Choroid plexus epithelial cell (primary cell): ENCODE measurements around the gene METTL27.

ENCODE experiments used
- DNase-seq: peaks from one replicate; pipeline ENCODE4 v3.0.0-alpha.2; 2010; ENCODE audit warnings: low read depth
- H3K4me3 ChIP-seq: 2 replicates; pipeline ENCODE4 v1.5.1; 2011; ENCODE audit warnings: low read depth, mild to moderate bottlenecking, control low read depth, low read length, moderate library complexity
- TF ChIP-seq, protein P1 (sequence below): conservative IDR thresholded peaks from 2 replicates; pipeline ENCODE4 v1.5.1; 2011; ENCODE audit warnings: low read depth, mild to moderate bottlenecking, control low read depth, inconsistent platforms, low read length, moderate library complexity

Gene METTL27

DNA sequence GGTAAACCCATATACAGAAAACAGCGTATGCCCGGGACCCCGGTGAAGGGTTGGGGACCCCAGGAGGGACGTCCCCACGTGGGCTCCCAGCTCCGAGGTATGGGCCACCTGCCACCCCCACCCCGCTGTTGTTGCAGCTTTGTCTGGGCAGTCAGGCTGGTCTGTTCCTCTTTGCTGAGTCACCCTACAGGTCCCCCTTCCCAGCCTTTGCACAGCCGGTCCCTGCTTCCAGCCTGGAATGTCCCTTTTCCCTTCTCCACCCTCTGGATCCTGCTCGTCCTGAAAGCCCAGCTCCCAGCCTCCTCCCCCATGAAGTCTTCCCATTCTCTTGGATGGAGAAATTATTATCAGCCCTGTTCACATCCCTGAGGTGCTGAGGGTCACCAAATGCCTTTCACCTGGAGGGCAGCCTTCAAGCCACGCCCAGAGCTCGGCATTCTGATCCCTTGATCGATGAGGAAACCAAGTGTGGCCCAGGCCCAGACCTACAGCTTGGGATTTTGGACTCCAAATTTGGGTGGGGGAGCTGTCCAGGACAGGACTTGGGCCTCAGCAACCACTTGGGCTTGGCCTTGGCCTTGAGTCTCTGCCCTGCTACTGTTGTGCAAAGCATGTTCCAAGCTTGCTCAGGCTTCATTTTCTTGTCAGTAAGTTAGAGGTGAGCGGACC lies 8.9 kb downstream of the METTL27 start:
- no peak for DNase-seq

DNA sequence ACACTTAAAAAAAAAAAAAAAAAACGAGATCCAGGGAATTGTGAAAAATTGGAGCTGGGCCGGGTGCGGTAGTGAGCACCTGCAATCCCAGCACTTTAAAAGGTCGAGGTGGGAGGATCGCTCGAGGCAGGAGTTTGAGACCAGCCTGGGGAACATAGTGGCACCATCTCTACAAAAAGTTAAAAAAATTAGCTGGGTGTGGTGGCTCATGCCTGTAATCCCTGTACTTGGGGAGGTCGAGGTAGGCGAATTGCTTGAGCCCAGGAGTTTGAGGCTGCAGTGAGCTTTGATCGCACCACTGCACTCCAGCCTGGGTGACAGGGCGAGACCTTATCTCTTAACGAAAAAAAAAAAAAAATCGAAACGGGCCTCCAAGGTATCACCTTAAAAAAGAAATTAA lies 9.5 kb downstream of the METTL27 start:
- TF ChIP-seq, protein P1, sequence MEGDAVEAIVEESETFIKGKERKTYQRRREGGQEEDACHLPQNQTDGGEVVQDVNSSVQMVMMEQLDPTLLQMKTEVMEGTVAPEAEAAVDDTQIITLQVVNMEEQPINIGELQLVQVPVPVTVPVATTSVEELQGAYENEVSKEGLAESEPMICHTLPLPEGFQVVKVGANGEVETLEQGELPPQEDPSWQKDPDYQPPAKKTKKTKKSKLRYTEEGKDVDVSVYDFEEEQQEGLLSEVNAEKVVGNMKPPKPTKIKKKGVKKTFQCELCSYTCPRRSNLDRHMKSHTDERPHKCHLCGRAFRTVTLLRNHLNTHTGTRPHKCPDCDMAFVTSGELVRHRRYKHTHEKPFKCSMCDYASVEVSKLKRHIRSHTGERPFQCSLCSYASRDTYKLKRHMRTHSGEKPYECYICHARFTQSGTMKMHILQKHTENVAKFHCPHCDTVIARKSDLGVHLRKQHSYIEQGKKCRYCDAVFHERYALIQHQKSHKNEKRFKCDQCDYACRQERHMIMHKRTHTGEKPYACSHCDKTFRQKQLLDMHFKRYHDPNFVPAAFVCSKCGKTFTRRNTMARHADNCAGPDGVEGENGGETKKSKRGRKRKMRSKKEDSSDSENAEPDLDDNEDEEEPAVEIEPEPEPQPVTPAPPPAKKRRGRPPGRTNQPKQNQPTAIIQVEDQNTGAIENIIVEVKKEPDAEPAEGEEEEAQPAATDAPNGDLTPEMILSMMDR: no peak
- no peak overlapping the region for H3K4me3 ChIP-seq
- DNase-seq: no peak

More for the DNA sequence above, 8.9 kb downstream of the METTL27 start:
- TF ChIP-seq, protein P1: no peak
- H3K4me3 ChIP-seq: no peak overlapping the region

DNA sequence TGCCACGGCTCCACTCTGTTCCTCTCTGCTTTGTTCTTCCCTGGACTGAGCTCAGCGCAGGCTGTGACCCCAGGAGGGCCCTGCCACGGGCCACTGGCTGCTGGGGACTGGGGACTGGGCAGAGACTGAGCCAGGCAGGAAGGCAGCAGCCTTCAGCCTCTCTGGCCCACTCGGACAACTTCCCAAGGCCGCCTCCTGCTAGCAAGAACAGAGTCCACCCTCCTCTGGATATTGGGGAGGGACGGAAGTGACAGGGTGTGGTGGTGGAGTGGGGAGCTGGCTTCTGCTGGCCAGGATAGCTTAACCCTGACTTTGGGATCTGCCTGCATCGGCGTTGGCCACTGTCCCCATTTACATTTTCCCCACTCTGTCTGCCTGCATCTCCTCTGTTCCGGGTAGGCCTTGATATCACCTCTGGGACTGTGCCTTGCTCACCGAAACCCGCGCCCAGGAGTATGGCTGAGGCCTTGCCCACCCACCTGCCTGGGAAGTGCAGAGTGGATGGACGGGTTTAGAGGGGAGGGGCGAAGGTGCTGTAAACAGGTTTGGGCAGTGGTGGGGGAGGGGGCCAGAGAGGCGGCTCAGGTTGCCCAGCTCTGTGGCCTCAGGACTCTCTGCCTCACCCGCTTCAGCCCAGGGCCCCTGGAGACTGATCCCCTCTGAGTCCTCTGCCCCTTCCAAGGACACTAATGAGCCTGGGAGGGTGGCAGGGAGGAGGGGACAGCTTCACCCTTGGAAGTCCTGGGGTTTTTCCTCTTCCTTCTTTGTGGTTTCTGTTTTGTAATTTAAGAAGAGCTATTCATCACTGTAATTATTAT lies 10.3 kb downstream of the METTL27 start:
- H3K4me3 ChIP-seq: no peak overlapping the region
- DNase-seq: no peak
- TF ChIP-seq, protein P1: no peak

DNA sequence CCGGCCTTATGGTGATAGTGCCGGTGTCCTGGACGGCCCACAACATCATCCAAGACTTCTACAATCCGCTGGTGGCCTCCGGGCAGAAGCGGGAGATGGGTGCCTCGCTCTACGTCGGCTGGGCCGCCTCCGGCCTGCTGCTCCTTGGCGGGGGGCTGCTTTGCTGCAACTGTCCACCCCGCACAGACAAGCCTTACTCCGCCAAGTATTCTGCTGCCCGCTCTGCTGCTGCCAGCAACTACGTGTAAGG lies 10.8 kb downstream of the METTL27 start:
- no peak overlapping the region for H3K4me3 ChIP-seq
- TF ChIP-seq, protein P1: no peak
- no peak for DNase-seq

DNA sequence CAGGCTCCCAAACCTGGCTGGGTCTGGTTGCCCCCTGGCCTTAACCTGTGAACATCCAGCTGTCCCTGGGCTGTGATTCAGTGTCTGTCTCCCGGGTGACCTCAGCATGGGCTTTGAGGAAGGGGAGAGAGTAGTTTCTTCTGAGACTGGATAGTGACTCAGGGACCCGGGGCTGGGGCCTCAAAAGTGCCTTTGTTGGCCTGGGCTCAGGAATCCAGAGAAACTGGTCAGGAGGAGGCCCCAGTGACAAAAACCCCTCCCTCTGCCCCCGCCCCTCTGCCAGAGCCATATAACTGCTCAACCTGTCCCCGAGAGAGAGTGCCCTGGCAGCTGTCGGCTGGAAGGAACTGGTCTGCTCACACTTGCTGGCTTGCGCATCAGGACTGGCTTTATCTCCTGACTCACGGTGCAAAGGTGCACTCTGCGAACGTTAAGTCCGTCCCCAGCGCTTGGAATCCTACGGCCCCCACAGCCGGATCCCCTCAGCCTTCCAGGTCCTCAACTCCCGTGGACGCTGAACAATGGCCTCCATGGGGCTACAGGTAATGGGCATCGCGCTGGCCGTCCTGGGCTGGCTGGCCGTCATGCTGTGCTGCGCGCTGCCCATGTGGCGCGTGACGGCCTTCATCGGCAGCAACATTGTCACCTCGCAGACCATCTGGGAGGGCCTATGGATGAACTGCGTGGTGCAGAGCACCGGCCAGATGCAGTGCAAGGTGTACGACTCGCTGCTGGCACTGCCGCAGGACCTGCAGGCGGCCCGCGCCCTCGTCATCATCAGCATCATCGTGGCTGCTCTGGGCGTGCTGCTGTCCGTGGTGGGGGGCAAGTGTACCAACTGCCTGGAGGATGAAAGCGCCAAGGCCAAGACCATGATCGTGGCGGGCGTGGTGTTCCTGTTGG lies 11.4 kb downstream of the METTL27 start, which contains the start of gene CLDN4:
CLDN4 (plus strand) TSS at position 316 of the 903 bp plus-strand sequence; CDS start at position 522, 206 bp downstream.
- TF ChIP-seq, protein P1: no peak
- H3K4me3 ChIP-seq: no peak within 1 kb of the TSS
- DNase-seq: no peak

DNA sequence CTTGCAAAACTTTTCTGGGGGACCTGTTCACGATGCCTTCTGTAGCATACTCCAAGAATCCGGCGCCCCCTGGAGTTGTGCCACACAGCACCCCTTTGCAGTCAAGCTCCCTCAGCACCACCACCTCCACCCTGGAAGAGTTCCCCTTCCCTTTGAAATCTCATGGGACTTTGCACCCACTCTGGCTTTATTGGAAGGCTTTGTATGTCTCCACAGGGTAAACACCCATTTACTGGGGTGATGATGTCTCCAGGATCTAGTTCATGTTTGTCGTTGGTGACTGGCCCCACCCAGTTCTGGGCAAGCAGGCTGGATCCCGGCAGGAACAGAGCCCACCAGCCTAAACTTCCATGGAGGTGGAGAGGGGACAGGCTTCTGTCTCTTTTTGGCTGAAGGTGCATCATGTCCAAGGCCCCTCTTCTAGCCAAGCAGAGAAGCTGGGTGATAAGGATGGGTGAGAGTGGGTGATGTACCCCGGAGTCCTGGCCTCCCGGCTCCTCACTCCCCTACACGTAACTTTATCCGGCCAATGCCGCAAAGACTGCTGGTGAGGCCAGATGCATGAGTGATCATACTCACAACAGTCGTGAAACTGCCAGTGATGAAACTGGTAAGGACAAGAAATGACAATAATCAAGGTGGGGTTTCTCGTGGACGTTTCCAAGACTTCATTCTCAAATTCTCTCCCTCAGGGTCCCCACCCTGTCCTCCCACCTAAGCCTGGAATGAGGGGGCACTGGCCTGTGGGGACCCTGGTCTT lies 12.2 kb downstream of the METTL27 start:
- no peak overlapping the region for H3K4me3 ChIP-seq
- TF ChIP-seq, protein P1: peak; percentile 4
- no peak for DNase-seq
